ENCODE data around the gene MC5R.

MC5R gene

DNA sequence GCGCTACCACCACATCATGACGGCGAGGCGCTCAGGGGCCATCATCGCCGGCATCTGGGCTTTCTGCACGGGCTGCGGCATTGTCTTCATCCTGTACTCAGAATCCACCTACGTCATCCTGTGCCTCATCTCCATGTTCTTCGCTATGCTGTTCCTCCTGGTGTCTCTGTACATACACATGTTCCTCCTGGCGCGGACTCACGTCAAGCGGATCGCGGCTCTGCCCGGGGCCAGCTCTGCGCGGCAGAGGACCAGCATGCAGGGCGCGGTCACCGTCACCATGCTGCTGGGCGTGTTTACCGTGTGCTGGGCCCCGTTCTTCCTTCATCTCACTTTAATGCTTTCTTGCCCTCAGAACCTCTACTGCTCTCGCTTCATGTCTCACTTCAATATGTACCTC lies 2.3 kb downstream of the MC5R start:
- no peak for DNase-seq (ENCODE audit: low read depth)
- TF ChIP-seq, protein P1, sequence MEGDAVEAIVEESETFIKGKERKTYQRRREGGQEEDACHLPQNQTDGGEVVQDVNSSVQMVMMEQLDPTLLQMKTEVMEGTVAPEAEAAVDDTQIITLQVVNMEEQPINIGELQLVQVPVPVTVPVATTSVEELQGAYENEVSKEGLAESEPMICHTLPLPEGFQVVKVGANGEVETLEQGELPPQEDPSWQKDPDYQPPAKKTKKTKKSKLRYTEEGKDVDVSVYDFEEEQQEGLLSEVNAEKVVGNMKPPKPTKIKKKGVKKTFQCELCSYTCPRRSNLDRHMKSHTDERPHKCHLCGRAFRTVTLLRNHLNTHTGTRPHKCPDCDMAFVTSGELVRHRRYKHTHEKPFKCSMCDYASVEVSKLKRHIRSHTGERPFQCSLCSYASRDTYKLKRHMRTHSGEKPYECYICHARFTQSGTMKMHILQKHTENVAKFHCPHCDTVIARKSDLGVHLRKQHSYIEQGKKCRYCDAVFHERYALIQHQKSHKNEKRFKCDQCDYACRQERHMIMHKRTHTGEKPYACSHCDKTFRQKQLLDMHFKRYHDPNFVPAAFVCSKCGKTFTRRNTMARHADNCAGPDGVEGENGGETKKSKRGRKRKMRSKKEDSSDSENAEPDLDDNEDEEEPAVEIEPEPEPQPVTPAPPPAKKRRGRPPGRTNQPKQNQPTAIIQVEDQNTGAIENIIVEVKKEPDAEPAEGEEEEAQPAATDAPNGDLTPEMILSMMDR (IDR thresholded peaks at IDR 0.05; ENCODE audit: low read depth, low read length) = no peak
- no peak for TF ChIP-seq MYC (IDR thresholded peaks at IDR 0.05; ENCODE audit: low read depth, low read length)
- no peak for TF ChIP-seq POLR2A (IDR thresholded peaks at IDR 0.05; ENCODE audit: extremely low read depth, insufficient read length)
- TF ChIP-seq, protein P2, sequence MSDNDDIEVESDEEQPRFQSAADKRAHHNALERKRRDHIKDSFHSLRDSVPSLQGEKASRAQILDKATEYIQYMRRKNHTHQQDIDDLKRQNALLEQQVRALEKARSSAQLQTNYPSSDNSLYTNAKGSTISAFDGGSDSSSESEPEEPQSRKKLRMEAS (IDR thresholded peaks at IDR 0.05; ENCODE audit: low read depth, low read length) = no peak
- H3K4me3 ChIP-seq (ENCODE audit: low read depth, low read length) = no peak overlapping the region

DNA sequence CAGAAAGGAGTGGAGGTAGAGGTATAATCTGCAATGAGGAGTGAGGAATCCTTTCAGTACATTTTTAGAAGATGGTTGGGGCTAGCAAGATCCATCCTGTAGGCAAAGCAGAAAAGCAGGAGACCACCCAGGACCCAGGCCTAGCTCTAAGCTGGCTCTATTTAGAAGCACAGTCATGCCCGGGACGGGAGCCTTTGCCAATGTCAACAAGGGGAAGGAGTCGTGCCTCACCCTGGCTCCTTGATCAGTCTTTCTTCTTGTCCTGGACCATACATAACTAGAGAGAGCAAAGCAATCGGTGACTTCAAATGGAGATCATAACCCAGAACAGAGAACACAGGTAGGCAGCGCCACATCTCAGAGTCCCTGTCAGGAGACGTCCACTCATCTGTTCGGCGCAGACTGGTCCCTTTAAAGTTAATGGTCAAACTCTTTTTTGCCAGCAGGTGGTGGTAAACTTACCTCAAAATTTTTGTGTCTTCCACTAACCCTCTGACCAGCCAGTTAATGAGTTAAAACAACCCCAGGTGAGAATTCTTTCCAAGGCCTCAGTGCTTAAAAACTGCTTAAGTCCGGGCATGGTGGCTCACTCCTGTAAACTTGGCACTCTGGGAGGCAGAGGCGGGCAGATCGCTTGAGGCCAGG lies 8.0 kb downstream of the MC5R start:
- no peak overlapping the region for H3K4me3 ChIP-seq (ENCODE audit: low read depth, low read length)
- DNase-seq (ENCODE audit: low read depth) = no peak
- TF ChIP-seq MYC (IDR thresholded peaks at IDR 0.05; ENCODE audit: low read depth, low read length) (no peak), POLR2A (IDR thresholded peaks at IDR 0.05; ENCODE audit: extremely low read depth, insufficient read length) (no peak)
- TF ChIP-seq, protein P1 (IDR thresholded peaks at IDR 0.05; ENCODE audit: low read depth, low read length) = peak; percentile 4

DNA sequence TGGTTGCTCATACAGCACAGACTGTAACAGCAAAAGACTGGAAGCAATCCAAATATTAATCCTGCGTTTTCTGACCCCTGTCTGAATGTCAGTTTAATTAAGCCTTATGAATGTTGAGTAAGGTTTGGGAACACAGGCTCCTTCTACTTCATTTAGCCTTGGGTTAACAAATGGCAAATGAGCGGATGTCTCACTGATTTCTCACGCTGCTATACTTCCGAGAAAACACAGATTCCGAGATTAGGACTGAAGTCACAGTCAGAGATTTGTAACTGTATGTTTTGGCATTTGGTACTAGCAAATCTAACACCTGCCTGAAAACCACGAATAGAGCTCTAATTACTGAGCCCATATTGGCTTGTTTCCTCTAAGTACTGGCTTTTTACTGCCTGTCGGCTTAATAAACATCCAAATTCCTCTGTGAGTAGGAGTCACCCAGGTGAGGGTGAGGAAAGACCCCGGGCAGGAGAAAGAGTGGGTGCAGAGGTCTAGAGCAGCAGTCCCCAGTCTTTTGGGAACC lies 10.6 kb downstream of the MC5R start:
- H3K4me3 ChIP-seq (ENCODE audit: low read depth, low read length) = no peak overlapping the region
- no peak for TF ChIP-seq MYC (IDR thresholded peaks at IDR 0.05; ENCODE audit: low read depth, low read length)
- no peak for TF ChIP-seq POLR2A (IDR thresholded peaks at IDR 0.05; ENCODE audit: extremely low read depth, insufficient read length)
- TF ChIP-seq, protein P2 (IDR thresholded peaks at IDR 0.05; ENCODE audit: low read depth, low read length) = no peak
- TF ChIP-seq, protein P1 (IDR thresholded peaks at IDR 0.05; ENCODE audit: low read depth, low read length) = no peak
- no peak for DNase-seq (ENCODE audit: low read depth)

DNA sequence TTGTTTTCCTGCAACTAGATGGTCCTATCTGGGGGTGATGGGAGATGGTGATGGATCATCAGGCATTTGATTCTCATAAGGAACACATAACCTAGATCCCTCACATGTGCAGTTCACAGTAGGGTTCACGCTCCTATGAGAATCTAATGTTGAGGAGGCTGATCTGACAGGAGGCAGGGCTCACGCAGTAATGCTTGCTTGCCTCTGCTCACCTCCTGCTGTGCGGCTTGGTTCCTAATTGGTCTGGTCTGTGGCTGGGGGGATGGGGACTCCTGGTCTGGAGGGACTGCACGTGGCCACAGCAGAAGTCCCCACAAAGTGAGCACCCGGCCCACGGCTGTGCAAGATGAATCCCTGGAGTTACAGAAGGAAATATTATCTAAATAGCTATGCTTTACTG lies 11.3 kb downstream of the MC5R start:
- TF ChIP-seq MYC (IDR thresholded peaks at IDR 0.05; ENCODE audit: low read depth, low read length) (no peak), POLR2A (IDR thresholded peaks at IDR 0.05; ENCODE audit: extremely low read depth, insufficient read length) (no peak)
- TF ChIP-seq, protein P2 (IDR thresholded peaks at IDR 0.05; ENCODE audit: low read depth, low read length) = no peak
- TF ChIP-seq, protein P1 (IDR thresholded peaks at IDR 0.05; ENCODE audit: low read depth, low read length) = no peak
- no peak overlapping the region for H3K4me3 ChIP-seq (ENCODE audit: low read depth, low read length)
- peak; percentile 8 for DNase-seq (ENCODE audit: low read depth)

DNA sequence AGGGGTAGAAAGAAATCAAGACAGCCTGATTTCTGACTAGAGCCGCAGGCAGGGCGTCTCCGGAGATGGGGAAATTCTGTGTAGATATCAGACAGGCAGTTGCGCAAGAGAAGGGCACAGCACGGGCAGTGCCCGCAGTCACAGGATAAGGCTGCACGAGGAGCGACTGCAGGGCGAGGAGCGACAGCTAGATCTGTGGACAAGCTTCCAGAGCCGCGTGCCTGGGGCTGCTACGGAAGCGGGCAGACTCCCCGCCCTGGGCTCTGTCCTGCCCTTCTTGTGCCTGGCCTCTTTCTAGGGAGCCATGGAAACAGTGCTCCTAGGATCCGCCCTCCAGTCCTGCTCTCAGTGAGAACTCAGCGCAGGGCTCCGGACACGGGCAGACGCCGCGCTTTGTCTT lies 12.6 kb downstream of the MC5R start:
- no peak overlapping the region for H3K4me3 ChIP-seq (ENCODE audit: low read depth, low read length)
- TF ChIP-seq, protein P2 (IDR thresholded peaks at IDR 0.05; ENCODE audit: low read depth, low read length) = no peak
- no peak for TF ChIP-seq POLR2A (IDR thresholded peaks at IDR 0.05; ENCODE audit: extremely low read depth, insufficient read length)
- no peak for TF ChIP-seq MYC (IDR thresholded peaks at IDR 0.05; ENCODE audit: low read depth, low read length)
- TF ChIP-seq, protein P1 (IDR thresholded peaks at IDR 0.05; ENCODE audit: low read depth, low read length) = no peak
- DNase-seq (ENCODE audit: low read depth) = peak; percentile 69

All from NB4 (cell line).